Prostate gland (tissue), 2 donors: ENCODE measurements around the gene AP5B1. TPM values are rescaled to one million over a fixed set of nuclear protein-coding genes. Genes with fewer than 3 reads are reported as not detected.

Experiments
- DNase-seq: peaks from one replicate; pipeline ENCODE4 v3.0.0-alpha.2; 2019; ENCODE audit warnings: low spot score
- H3K27ac ChIP-seq, 2 donors: fragments of 200-600 bp; sonication (generic); 2 replicates each; pipeline ENCODE4 v1.5.1; 2017 to 2019
- H3K27me3 ChIP-seq: fragments of 200-600 bp; sonication (generic); replicated peaks from 2 replicates; pipeline ENCODE4 v1.5.1; 2019; ENCODE audit not compliant: insufficient read depth
- H3K36me3 ChIP-seq, 2 donors: fragments of 200-600 bp; sonication (generic); 1 replicate in 1 of 2; 2 replicates in 1 of 2; pipeline versions ENCODE4 v1.5.1 to v1.8.1; 2017 to 2019
- H3K4me1 ChIP-seq: fragments of 200-600 bp; sonication (generic); replicated peaks from 2 replicates; pipeline ENCODE4 v1.5.1; 2019
- H3K4me3 ChIP-seq, 2 donors: fragments of 200-600 bp; sonication (generic); 2 replicates each; pipeline ENCODE4 v1.5.1; 2017 to 2019
- H3K9me3 ChIP-seq: fragments of 200-600 bp; sonication (generic); 2 replicates; pipeline ENCODE4 v1.5.1; 2017
- CTCF ChIP-seq, 4 experiments: fragments of 200-600 bp in 2 of 4; fragments of 450-650 bp in 2 of 4; sonication (generic) in 2 of 4; IDR thresholded peaks; 1 replicate in 3 of 4; 2 replicates in 1 of 4; pipeline ENCODE4 v1.5.1; 2016 to 2019; ENCODE audit warnings: antibody characterized with exemption in 4 of 4, mild to moderate bottlenecking in 2 of 4, moderate library complexity in 2 of 4
- POLR2A ChIP-seq: fragments of 450-650 bp; IDR thresholded peaks from one replicate; pipeline ENCODE4 v1.6.1; 2016; ENCODE audit warnings: antibody characterized with exemption, mild to moderate bottlenecking
- POLR2AphosphoS5 ChIP-seq: sonication (generic); formaldehyde crosslinking; IDR thresholded peaks from one replicate; pipeline ENCODE4 v1.6.1; 2017; ENCODE audit warnings: antibody characterized with exemption
- WGBS: methylation state at CpG from one replicate; pipeline ENCODE4 v1.1.5; 2018; 5-methylcytosine and 5-hydroxymethylcytosine counted together
- intact Hi-C: fragments of 100-400 bp; cut with DNase I; formaldehyde crosslinking; loops from one replicate; pipeline ENCODE4 v1.14.2; 2022
- total RNA-seq, 2 donors: library from RNA; depleted of rRNA; stranded (reverse); fragments of >200 nt; gene quantifications; one replicate each; pipeline ENCODE4 v1.1.0, GENCODE V29; 2016

AP5B1 gene
- total RNA-seq, 2 donors from 2014 or later, result 15.4 to 18.8 TPM

GRCh38 chr11:65796726-65797601 is 16.2 kb upstream of the AP5B1 start:
- intact Hi-C loops, result no loop called here
- Histone ChIP-seq H3K27ac (no peak overlapping the region), H3K4me3 (no peak overlapping the region), H3K27me3 (no peaks in the 10 kb centered on the region), H3K36me3 (no peaks in the 10 kb centered on the region), H3K4me1 (peaks cover 1% of the 10 kb centered on the region), H3K9me3 (no peaks in the 10 kb centered on the region)
- peak; percentile 15 for TF ChIP-seq POLR2AphosphoS5
- TF ChIP-seq CTCF (IDR thresholded peaks at IDR 0.05), result no peak
- WGBS, result 69% methylated on average over 15 of the region's 15 CpGs
- no peak for DNase-seq

DNA sequence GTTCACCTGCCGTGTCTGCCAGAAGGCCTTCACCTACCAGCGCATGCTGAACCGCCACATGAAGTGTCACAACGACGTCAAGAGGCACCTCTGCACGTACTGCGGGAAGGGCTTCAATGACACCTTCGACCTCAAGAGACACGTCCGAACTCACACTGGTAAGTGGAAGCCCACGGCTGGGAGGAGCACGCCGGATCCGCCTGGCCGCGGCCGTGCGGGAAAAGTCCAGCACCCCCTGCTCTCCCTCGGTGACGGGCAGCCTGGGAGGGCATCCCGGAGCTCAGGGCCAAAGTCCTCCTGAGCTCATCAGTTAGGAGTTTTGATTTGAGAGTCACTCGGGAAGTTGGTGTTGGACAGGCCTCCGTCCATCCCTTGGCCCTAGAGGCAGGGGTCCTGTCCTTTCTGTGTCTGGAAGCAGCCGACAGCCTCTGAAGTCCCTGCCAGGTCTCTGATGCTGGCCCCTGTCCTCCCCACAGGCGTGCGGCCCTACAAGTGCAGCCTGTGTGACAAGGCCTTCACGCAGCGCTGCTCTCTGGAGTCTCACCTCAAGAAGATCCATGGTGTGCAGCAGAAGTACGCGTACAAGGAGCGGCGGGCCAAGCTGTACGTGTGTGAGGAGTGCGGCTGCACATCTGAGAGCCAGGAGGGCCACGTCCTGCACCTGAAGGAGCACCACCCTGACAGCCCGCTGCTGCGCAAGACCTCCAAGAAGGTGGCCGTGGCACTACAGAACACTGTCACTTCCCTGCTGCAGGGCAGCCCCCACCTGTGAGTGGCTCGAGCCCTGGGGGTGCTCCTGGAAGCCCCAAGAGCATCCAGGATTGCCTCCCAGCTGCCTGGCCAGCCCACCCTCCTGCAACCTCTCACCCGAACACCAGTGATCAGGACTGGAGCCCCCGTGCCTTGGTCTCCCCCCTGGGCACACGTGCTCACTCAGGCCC is 14.1 kb upstream of the AP5B1 start:
- no peak for DNase-seq
- 90% methylated on average over 42 of the region's 42 CpGs for WGBS

GRCh38 chr11:65793625-65794400 is 13.0 kb upstream of the AP5B1 start:
- Histone ChIP-seq H3K4me1 (peaks cover 13% of the 10 kb centered on the region), H3K27ac (no peak overlapping the region), H3K4me3 (no peak overlapping the region), H3K27me3 (no peaks in the 10 kb centered on the region), H3K9me3 (no peaks in the 10 kb centered on the region), H3K36me3 (no peaks in the 10 kb centered on the region)
- WGBS, result 80% methylated on average over 26 of the region's 29 CpGs
- intact Hi-C loops, result no loop called here
- no peak for DNase-seq
- TF ChIP-seq POLR2A (no peak), CTCF (IDR thresholded peaks at IDR 0.05) (no peak), POLR2AphosphoS5 (no peak)

More for the DNA sequence above, 14.1 kb upstream of the AP5B1 start:
- Histone ChIP-seq H3K36me3 (no peaks in the 10 kb centered on the region), H3K4me1 (peaks cover 13% of the 10 kb centered on the region), H3K27me3 (no peaks in the 10 kb centered on the region), H3K27ac (no peak overlapping the region), H3K9me3 (no peaks in the 10 kb centered on the region), H3K4me3 (no peak overlapping the region)
- TF ChIP-seq CTCF (IDR thresholded peaks at IDR 0.05) (no peak), POLR2A (no peak), POLR2AphosphoS5 (no peak)
- intact Hi-C loops, result no loop called here

DNA sequence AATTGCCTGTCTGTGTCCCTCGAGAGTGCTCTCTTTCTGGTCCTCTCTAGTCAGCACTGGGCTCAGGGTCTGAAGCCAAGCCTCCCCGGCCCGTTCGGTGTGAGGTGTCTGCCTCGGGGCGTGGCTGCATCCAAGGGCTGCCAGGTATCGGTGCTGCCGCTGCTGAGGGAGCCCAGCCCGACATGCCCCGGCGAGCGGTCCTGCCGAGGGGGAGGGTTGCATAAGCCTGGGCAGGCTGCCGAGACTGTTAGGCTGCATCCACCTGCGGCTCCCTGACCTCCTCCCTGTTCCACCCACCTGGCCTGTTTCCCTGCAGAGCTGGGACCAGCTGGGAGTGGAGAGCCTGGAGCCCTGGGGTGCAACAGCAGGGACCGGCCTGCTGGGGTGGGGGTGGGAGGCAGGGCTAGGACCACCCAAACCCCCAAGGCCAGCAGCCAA is 12.4 kb upstream of the AP5B1 start:
- WGBS, result 34% methylated on average over 14 of the region's 16 CpGs

More for the DNA sequence above, 12.4 kb upstream of the AP5B1 start:
- H3K4me1 ChIP-seq, result peaks cover 14% of the 10 kb centered on the region
- no peaks in the 10 kb centered on the region for H3K9me3 ChIP-seq
- no peak for TF ChIP-seq POLR2A
- peak; percentile 85 for TF ChIP-seq POLR2AphosphoS5
- TF ChIP-seq CTCF (IDR thresholded peaks at IDR 0.05), result no peak
- intact Hi-C loops, result no loop called here
- H3K27me3 ChIP-seq, result no peaks in the 10 kb centered on the region
- no peak overlapping the region for H3K4me3 ChIP-seq
- peak; percentile 92 for DNase-seq
- H3K27ac ChIP-seq, result peak overlapping the region in 1 of 2 donors; percentile 22
- H3K36me3 ChIP-seq, result no peaks in the 10 kb centered on the region
